T-helper 1 cell treated with Interleukin-12 subunit alpha and Interleukin-12 subunit beta and Interleukin-4 antibody, amounts not matched to agents 30 μg/mL and 1 μg/mL, for 36 hours (primary cell): ENCODE data around the gene MLLT1.

Source experiments
- H3K27ac Mint-ChIP-seq: one replicate; pipeline ENCODE4 v1.8.0; 2021; ENCODE audit warnings: mild to moderate bottlenecking, mixed read lengths
- H3K27me3 Mint-ChIP-seq: one replicate; pipeline ENCODE4 v1.8.0; 2021; ENCODE audit warnings: low read depth, mixed read lengths
- H3K36me3 Mint-ChIP-seq: one replicate; pipeline ENCODE4 v1.8.0; 2021; ENCODE audit warnings: low read depth, mixed read lengths
- H3K4me1 Mint-ChIP-seq: one replicate; pipeline ENCODE4 v1.8.0; 2021; ENCODE audit warnings: low read depth, mixed read lengths
- H3K4me3 Mint-ChIP-seq: one replicate; pipeline ENCODE4 v1.8.0; 2021; ENCODE audit warnings: mild to moderate bottlenecking, moderate library complexity, mixed read lengths
- H3K9me3 Mint-ChIP-seq: one replicate; pipeline ENCODE4 v1.8.0; 2021; ENCODE audit warnings: mixed read lengths

MLLT1 gene

GRCh38 chr19:6220385-6221191, 59.2 kb downstream of the MLLT1 start:
- Mint-ChIP-seq H3K9me3 (no peaks in the 10 kb centered on the region), H3K36me3 (no peaks in the 10 kb centered on the region), H3K27ac (no peak overlapping the region), H3K27me3 (no peaks in the 10 kb centered on the region), H3K4me3 (no peak overlapping the region), H3K4me1 (no peaks in the 10 kb centered on the region)

DNA sequence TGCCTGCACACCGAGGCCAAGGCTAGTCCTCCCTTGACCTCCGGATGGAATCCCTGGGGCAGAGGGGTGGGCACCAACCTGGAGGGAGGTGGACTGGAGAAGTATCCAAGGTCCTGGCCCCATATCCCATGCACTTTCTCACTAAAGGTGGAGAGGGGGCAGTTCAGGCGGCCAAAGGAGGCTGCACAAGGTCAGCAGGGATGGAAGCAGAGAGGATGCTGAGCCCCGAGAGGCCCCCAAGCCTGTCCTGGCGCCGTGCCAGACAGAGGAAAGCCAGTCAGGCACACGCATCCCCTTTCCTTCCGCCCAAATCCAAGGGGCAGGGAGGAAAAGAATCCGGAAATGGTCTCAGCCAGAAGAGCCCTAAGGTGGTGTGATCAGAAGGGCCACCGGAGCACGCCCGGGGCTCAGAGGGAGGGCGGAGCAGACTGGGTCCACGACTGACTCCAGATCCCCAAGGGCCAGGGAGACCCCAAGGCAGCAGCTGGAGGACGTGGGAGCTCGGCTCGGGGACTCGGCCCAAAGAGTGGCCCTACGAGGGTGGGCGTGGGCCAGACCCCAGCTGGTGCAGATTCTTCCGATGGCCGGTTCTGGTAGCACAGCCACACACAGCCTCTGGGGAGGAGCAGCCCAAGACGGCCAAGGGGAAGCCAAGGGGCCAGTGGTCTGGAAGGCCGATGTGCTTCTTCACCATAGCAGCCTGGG, 60.0 kb downstream of the MLLT1 start:
- no peaks in the 10 kb centered on the region for H3K27me3 Mint-ChIP-seq
- H3K36me3 Mint-ChIP-seq = no peaks in the 10 kb centered on the region
- no peaks in the 10 kb centered on the region for H3K4me1 Mint-ChIP-seq
- H3K9me3 Mint-ChIP-seq = no peaks in the 10 kb centered on the region
- H3K4me3 Mint-ChIP-seq = no peak overlapping the region
- no peak overlapping the region for H3K27ac Mint-ChIP-seq

DNA sequence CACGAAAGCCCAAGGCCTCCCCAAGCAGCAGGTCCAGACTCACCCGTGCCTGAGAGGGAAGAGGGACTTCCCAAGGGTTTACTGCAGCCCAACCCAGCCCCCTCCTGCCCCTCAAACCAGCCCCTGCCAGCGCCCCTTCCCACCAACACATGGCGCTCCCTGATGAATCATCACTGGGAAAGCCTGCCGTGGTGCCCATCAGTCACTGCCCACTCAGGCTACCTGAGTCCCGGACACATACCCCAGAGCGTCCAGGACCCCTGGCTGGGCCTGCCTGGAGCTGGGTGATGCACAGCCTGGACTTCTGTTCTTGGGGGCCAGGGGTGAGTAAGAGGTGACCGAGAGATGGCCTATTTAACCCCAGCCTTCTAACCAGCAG, 60.6 kb downstream of the MLLT1 start:
- H3K4me1 Mint-ChIP-seq = no peaks in the 10 kb centered on the region
- no peaks in the 10 kb centered on the region for H3K36me3 Mint-ChIP-seq
- no peak overlapping the region for H3K4me3 Mint-ChIP-seq
- H3K27ac Mint-ChIP-seq = no peak overlapping the region
- H3K9me3 Mint-ChIP-seq = no peaks in the 10 kb centered on the region
- H3K27me3 Mint-ChIP-seq = no peaks in the 10 kb centered on the region

DNA sequence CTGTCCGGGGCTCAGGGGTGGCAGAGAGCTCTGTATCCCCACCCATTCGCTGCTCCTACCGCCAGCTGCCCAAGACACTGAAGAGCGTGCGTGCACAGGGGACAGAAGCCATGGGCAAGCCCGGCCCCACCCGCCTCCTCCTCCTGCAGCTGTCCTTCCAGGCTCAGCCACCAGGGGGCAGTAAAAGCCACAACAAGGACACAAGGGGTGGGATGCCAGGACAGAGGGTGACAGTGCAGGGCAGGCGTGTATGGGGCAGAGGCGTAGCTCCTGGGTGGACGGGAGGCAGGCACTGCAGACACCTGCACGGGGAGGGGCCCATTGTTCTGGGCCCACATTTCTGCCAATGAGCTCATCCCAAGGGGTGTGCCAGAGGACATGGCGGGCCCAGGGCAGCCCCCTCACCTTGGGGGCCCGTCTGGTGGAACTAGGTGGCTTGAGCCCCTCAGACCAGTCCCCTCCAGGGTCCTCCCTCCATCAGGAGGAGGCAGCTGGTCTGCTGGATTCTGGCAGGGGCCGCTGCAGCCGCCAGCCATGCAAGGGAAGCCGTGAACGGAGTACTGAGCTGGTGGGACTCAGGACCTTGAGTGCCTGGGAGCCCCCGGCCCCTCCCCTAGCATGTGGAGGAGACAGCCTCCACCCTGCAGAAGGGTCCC, 61.2 kb downstream of the MLLT1 start:
- H3K27me3 Mint-ChIP-seq = no peaks in the 10 kb centered on the region
- H3K27ac Mint-ChIP-seq = no peak overlapping the region
- no peak overlapping the region for H3K4me3 Mint-ChIP-seq
- H3K9me3 Mint-ChIP-seq = no peaks in the 10 kb centered on the region
- H3K36me3 Mint-ChIP-seq = no peaks in the 10 kb centered on the region
- H3K4me1 Mint-ChIP-seq = no peaks in the 10 kb centered on the region

DNA sequence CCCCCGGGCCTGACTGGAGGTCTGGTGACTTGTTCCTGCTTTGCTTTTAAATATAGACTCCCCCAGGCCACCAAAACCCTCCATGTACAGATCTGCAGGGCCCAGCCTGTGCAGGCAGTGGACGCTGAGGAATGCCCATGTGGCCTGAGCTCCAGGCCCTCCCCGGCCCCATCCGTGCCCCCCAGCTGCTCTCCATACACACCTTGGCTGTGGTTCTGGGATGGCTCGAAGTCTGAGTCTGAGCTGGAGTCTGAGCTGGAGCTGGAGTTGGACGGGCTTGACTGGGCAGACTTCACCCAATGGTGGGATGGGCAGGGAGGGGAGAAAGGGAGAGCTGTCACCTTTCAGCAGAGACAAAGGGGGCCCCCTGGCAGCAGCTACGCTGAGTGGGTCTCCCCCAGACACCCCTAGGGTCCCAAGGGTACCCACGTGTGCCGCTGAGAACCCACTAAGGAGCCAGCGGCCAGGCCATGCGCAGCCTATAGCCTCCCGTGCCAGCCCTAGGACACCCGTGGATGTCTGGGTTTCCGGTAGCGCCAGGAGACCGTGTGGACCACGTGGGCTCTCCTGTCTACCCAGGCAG, 61.9 kb downstream of the MLLT1 start:
- H3K27ac Mint-ChIP-seq = no peak overlapping the region

DNA sequence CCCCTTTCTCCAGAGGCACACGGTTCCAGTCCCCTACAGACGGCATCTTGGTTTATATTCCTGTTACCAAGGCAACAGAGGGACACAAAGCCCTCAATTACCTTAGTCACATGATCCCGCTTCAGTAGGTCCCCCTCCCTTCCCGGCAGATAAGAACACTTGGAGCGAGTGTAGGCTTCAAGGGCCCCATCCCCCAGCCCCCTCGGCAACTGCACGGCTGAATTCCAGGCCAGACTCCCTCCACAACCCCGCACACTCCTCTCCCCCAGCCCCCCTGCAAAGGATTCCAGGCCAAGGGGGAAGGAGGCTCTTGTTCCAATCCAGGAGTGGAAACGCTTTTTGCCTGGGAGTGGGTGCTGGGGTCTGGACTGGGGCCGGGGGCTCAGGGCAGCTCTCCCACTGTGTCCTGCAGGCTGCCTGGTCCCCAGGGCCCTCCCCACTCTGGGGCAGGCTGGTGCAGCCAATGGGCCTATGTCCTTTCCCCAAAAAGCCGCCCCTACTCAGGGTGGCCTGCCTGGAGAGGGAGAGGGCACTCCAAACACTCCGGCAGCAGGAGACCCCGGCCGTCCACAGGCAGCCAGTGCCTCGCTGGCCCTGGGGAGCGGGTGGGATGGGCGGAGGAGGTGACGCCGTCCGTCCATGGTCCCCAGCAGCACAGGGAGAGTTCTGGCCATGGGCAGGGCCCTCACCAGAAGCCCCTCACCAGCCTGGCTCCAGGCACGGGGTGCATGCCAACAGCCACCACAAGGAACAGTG, 62.6 kb downstream of the MLLT1 start:
- H3K36me3 Mint-ChIP-seq = no peaks in the 10 kb centered on the region
- H3K4me3 Mint-ChIP-seq = no peak overlapping the region
- no peak overlapping the region for H3K27ac Mint-ChIP-seq

More for the DNA sequence above, 61.9 kb downstream of the MLLT1 start:
- no peaks in the 10 kb centered on the region for H3K4me1 Mint-ChIP-seq
- H3K27me3 Mint-ChIP-seq = no peaks in the 10 kb centered on the region
- no peak overlapping the region for H3K4me3 Mint-ChIP-seq
- H3K36me3 Mint-ChIP-seq = no peaks in the 10 kb centered on the region
- H3K9me3 Mint-ChIP-seq = no peaks in the 10 kb centered on the region

GRCh38 chr19:6216236-6216995, 63.4 kb downstream of the MLLT1 start:
- H3K9me3 Mint-ChIP-seq = no peaks in the 10 kb centered on the region
- H3K27me3 Mint-ChIP-seq = no peaks in the 10 kb centered on the region
- no peak overlapping the region for H3K27ac Mint-ChIP-seq
- H3K36me3 Mint-ChIP-seq = no peaks in the 10 kb centered on the region
- no peaks in the 10 kb centered on the region for H3K4me1 Mint-ChIP-seq
- H3K4me3 Mint-ChIP-seq = no peak overlapping the region

More for the DNA sequence above, 62.6 kb downstream of the MLLT1 start:
- no peaks in the 10 kb centered on the region for H3K27me3 Mint-ChIP-seq
- H3K9me3 Mint-ChIP-seq = no peaks in the 10 kb centered on the region
- H3K4me1 Mint-ChIP-seq = no peaks in the 10 kb centered on the region

DNA sequence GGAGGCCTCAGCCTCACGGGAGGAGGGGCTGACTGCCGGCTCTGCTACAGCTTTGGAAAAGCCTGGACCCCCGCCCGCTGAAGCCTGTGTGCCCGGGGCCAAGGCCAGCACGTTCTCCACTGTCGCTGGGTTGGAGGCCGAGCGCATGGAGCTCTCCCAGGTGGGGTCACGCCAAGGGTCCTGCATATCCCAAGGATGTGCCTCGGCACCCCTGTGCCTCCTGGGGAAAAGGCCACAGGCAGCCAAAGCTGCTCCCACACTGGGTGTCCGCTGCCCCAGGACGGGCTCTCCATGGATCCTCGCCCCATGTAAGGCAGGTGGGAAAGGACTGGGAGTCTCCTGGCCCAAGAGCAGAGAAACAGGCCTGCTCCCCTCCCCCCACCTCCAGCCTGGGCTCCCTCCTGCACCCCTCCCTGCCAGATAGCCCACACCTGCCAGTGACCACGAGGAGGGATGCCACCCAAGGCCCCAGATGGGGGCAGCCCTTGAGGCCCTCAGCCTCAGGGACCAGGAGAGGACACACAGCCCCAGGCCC, 64.0 kb downstream of the MLLT1 start:
- Mint-ChIP-seq H3K4me1 (no peaks in the 10 kb centered on the region), H3K4me3 (no peak overlapping the region), H3K27me3 (no peaks in the 10 kb centered on the region), H3K36me3 (no peaks in the 10 kb centered on the region), H3K27ac (no peak overlapping the region), H3K9me3 (no peaks in the 10 kb centered on the region)

- H3K27me3 Mint-ChIP-seq = no peaks in the 10 kb centered on the region
- H3K4me3 Mint-ChIP-seq = no peak overlapping the region
- H3K4me1 Mint-ChIP-seq = no peaks in the 10 kb centered on the region
- H3K9me3 Mint-ChIP-seq = no peaks in the 10 kb centered on the region
- H3K36me3 Mint-ChIP-seq = no peaks in the 10 kb centered on the region
- no peak overlapping the region for H3K27ac Mint-ChIP-seq
Measured at GRCh38 chr19:6214881-6215541, 64.8 kb downstream of the MLLT1 start.

- H3K9me3 Mint-ChIP-seq = no peaks in the 10 kb centered on the region
- no peak overlapping the region for H3K4me3 Mint-ChIP-seq
- H3K4me1 Mint-ChIP-seq = no peaks in the 10 kb centered on the region
- no peaks in the 10 kb centered on the region for H3K27me3 Mint-ChIP-seq
- H3K36me3 Mint-ChIP-seq = no peaks in the 10 kb centered on the region
- no peak overlapping the region for H3K27ac Mint-ChIP-seq
Measured at GRCh38 chr19:6213696-6214641, 65.8 kb downstream of the MLLT1 start.

DNA sequence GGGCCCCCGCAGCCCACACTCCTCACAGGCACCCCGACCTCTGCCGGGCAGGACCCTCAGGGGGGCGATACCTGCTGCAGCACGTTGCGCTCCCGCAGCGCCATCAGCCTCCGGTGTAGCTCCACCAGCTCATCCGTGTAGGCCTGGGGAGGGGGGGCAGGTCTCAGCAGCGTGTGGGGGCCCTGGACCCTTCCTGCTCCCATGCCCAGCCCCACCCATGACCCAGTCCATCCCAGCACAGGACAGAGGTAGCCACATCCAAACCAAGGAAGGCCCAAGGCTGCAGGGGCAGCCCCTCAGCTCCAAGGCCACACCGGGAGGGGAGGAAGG, 66.5 kb downstream of the MLLT1 start:
- Mint-ChIP-seq H3K4me3 (no peak overlapping the region), H3K27me3 (no peaks in the 10 kb centered on the region), H3K27ac (no peak overlapping the region), H3K36me3 (no peaks in the 10 kb centered on the region), H3K9me3 (no peaks in the 10 kb centered on the region), H3K4me1 (no peaks in the 10 kb centered on the region)

- no peaks in the 10 kb centered on the region for H3K36me3 Mint-ChIP-seq
Measured at GRCh38 chr19:6212403-6213265, 67.1 kb downstream of the MLLT1 start.

More at GRCh38 chr19:6212403-6213265, 67.1 kb downstream of the MLLT1 start:
- H3K27ac Mint-ChIP-seq = no peak overlapping the region
- no peaks in the 10 kb centered on the region for H3K9me3 Mint-ChIP-seq
- no peak overlapping the region for H3K4me3 Mint-ChIP-seq
- no peaks in the 10 kb centered on the region for H3K4me1 Mint-ChIP-seq
- H3K27me3 Mint-ChIP-seq = no peaks in the 10 kb centered on the region
